Effector memory CD4-positive, alpha-beta T cell (primary cell): Measurements from ENCODE around the gene ZNRF3.

Source experiments
- DNase-seq, 3 donors: peaks; one replicate each; pipeline ENCODE4 v3.0.0-alpha.2; 2020
- H3K27ac ChIP-seq: 2 replicates; pipeline ENCODE4 v1.7.0; 2013; ENCODE audit warnings: mild to moderate bottlenecking, low read length, moderate library complexity; ENCODE audit not compliant: insufficient read depth, poor library complexity, severe bottlenecking
- H3K27me3 ChIP-seq: replicated peaks from 2 replicates; pipeline ENCODE4 v1.7.0; 2013; ENCODE audit warnings: mild to moderate bottlenecking, low read length; ENCODE audit not compliant: insufficient read depth, control insufficient read depth, poor library complexity, severe bottlenecking
- H3K36me3 ChIP-seq: 2 replicates; pipeline ENCODE4 v1.7.0; 2013; ENCODE audit warnings: mild to moderate bottlenecking, low read length, moderate library complexity; ENCODE audit not compliant: control insufficient read depth, insufficient read depth
- H3K4me1 ChIP-seq: 2 replicates; pipeline ENCODE4 v1.7.0; 2013; ENCODE audit warnings: low read length, mild to moderate bottlenecking; ENCODE audit not compliant: control insufficient read depth, insufficient read depth, poor library complexity, severe bottlenecking
- H3K4me3 ChIP-seq: 2 replicates; pipeline ENCODE4 v1.7.0; 2013; ENCODE audit warnings: low read length, low read depth, mild to moderate bottlenecking; ENCODE audit not compliant: insufficient read depth, poor library complexity, severe bottlenecking
- H3K9me3 ChIP-seq: 2 replicates; pipeline ENCODE4 v1.7.0; 2013; ENCODE audit warnings: mild to moderate bottlenecking, low read length, moderate library complexity; ENCODE audit not compliant: control insufficient read depth

ZNRF3 gene

DNA sequence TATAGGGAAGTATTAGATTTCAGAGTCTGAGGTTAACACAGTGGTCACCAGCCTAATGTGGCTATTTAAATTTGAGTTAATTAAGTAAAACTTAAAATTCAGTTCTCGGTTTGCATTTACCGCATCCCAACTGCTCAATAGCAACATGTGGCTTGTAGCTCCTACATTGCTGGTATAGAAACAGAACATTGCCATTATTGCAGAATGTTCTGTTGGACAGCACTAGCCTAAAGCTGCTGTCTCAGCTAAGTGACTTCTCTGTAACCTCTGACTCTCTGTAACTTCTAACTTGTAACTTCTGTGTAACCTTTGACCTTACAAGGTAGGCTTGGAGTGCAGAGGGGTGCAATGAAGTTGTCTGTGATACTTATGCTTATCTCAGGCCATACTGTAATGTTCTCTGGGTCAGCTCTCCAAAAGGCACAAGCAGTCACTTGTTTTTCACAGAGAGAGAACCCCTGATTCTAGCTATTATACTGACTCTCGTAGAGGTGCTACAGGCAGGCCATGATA is 78.7 kb downstream of the ZNRF3 start:
- no peak for DNase-seq
- no peak overlapping the region for H3K4me3 ChIP-seq
- no peak overlapping the region for H3K27ac ChIP-seq
- no peaks in the 10 kb centered on the region for H3K36me3 ChIP-seq
- peaks cover 27% of the 10 kb centered on the region for H3K27me3 ChIP-seq
- H3K4me1 ChIP-seq, result no peaks in the 10 kb centered on the region
- no peaks in the 10 kb centered on the region for H3K9me3 ChIP-seq

GRCh38 chr22:28963362-28963761 is 80.0 kb downstream of the ZNRF3 start:
- no peak for DNase-seq
- Histone ChIP-seq H3K4me1 (no peaks in the 10 kb centered on the region), H3K36me3 (no peaks in the 10 kb centered on the region), H3K4me3 (no peak overlapping the region), H3K9me3 (no peaks in the 10 kb centered on the region), H3K27me3 (peaks cover 23% of the 10 kb centered on the region), H3K27ac (no peak overlapping the region)

DNA sequence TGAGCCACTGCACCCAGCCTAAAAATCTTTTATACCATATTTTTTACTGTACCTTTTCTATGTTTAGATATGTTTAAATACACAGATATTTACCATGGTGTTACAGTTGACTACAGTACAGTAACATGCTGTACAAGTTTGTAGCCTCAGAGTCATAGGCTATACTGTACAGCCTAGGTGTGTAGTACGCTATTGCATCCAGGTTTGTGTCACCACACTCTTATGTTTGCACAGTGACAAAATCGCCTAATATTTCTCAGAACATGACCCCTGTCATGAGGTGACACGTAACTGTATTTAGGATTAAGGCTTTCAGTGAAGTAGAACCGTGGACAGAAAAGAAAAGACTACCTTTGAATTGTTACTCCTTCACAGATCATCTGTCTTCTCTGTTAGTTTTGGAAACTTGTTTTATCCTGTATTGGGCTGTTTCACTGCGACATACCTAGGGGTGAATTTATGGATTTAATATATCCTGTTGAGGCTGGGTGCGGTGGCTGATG is 83.8 kb downstream of the ZNRF3 start:
- no peak for DNase-seq
- no peaks in the 10 kb centered on the region for H3K27me3 ChIP-seq
- no peak overlapping the region for H3K4me3 ChIP-seq
- H3K4me1 ChIP-seq, result no peaks in the 10 kb centered on the region
- no peaks in the 10 kb centered on the region for H3K9me3 ChIP-seq
- no peaks in the 10 kb centered on the region for H3K36me3 ChIP-seq
- no peak overlapping the region for H3K27ac ChIP-seq

DNA sequence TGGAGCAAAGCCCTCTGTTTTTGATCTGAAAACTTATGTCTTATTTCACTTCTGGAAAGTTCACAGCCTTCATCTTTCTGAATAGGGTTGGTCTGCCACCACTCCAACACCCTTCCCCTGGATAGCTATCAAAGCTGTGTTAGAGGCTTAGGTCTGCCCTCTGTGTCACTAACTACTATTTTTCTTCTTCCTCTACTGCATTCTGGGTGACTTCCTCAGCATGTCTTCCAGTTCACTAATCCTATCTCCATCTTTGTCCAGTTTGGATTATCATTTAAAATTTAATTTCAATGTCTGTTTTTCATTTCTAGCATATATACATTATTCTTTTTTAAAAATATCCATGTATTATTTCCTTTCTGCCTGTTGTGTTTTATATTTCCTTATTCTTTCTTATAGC is 84.6 kb downstream of the ZNRF3 start:
- Histone ChIP-seq H3K4me3 (no peak overlapping the region), H3K36me3 (no peaks in the 10 kb centered on the region), H3K4me1 (no peaks in the 10 kb centered on the region), H3K27ac (no peak overlapping the region), H3K27me3 (no peaks in the 10 kb centered on the region), H3K9me3 (no peaks in the 10 kb centered on the region)
- DNase-seq, result no peak

- Histone ChIP-seq H3K27ac (no peak overlapping the region), H3K4me1 (no peaks in the 10 kb centered on the region), H3K36me3 (no peaks in the 10 kb centered on the region), H3K4me3 (no peak overlapping the region), H3K27me3 (no peaks in the 10 kb centered on the region), H3K9me3 (no peaks in the 10 kb centered on the region)
- no peak for DNase-seq
These were observed 86.2 kb downstream of the ZNRF3 start for GRCh38 chr22:28969401-28970168.

DNA sequence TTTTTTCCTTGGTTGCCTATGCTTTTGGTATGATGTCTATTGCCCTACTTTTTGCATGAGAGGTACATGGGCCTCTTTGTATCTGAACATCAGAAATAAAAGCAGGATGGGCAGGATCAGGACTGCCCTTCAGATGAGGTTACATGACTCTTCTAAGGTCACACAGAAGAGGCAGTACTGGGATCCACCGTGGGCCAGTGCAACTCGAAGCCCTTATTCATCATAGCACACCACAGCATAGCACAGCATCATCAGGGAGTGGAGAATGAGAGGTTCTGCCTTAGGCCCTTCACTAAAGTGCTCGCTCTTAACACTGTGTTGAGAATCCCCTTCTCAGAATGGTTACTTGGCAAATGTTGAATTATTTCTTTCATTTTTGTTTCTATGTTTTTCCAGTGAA is 90.0 kb downstream of the ZNRF3 start:
- no peak for DNase-seq
- Histone ChIP-seq H3K36me3 (no peaks in the 10 kb centered on the region), H3K27me3 (peaks cover 4% of the 10 kb centered on the region), H3K27ac (no peak overlapping the region), H3K9me3 (no peaks in the 10 kb centered on the region), H3K4me1 (no peaks in the 10 kb centered on the region), H3K4me3 (no peak overlapping the region)

GRCh38 chr22:28977060-28977459 is 93.7 kb downstream of the ZNRF3 start:
- H3K36me3 ChIP-seq, result no peaks in the 10 kb centered on the region
- H3K9me3 ChIP-seq, result no peaks in the 10 kb centered on the region
- no peak for DNase-seq
- no peak overlapping the region for H3K4me3 ChIP-seq
- no peak overlapping the region for H3K27ac ChIP-seq
- peaks cover 4% of the 10 kb centered on the region for H3K27me3 ChIP-seq
- no peaks in the 10 kb centered on the region for H3K4me1 ChIP-seq

- Histone ChIP-seq H3K4me1 (no peaks in the 10 kb centered on the region), H3K36me3 (no peaks in the 10 kb centered on the region), H3K27me3 (peaks cover 4% of the 10 kb centered on the region), H3K9me3 (no peaks in the 10 kb centered on the region), H3K27ac (no peak overlapping the region), H3K4me3 (no peak overlapping the region)
- no peak for DNase-seq
These were observed 94.2 kb downstream of the ZNRF3 start for GRCh38 chr22:28977481-28977971.

DNA sequence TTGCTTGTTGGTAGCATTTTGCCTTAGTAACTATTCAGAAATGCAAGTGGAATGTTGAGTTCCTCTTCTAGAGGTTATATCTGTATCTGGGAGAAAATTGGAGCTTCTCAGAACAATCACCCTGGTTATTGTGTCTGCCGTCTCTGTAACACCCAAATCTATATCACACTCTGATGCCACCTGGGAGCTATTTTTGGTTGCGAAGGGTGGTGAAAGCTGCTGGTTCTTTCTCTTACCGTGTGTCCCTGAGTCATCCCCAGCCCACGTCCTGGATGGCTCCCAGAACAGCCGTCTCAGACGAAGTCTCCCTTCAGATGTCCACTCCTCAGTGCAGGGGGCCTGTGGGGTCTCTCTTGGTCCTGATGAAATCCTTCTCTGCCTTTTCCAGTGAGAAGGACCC is 94.8 kb downstream of the ZNRF3 start:
- Histone ChIP-seq H3K27ac (no peak overlapping the region), H3K9me3 (no peaks in the 10 kb centered on the region), H3K36me3 (no peaks in the 10 kb centered on the region), H3K27me3 (peaks cover 4% of the 10 kb centered on the region), H3K4me3 (no peak overlapping the region), H3K4me1 (no peaks in the 10 kb centered on the region)
- no peak for DNase-seq
